ENCODE data around the gene SLC6A6. TPM values are rescaled to one million over a fixed set of nuclear protein-coding genes. Genes with fewer than 3 reads are reported as not detected.

Gene SLC6A6
- total RNA-seq, 1 experiment from 2014 or later: 211 TPM

DNA sequence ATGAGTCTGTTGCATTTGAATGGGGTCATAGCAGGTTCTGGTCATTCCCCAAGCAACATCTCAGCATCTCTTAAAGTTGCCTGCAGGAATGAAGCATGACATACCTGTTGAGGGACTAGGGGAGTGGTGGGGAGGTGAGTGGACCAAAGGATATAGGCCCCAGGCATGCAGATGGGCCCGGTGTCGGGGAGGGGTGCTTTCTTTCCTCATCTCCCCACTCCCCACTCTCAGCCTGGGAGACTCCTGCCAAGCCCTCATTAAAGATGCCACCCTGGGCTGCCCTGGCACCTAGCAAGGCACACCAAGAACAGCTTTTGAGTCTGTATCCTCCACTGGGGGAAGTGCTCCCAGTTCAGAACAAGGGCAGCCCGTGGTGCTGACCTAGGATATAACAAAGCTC lies 83.6 kb downstream of the SLC6A6 start:
- no peaks in the 10 kb centered on the region for H3K9me3 Mint-ChIP-seq
- H3K4me1 Mint-ChIP-seq: peaks cover 9% of the 10 kb centered on the region
- H3K27ac Mint-ChIP-seq: no peak overlapping the region
- POLR2A ChIA-PET: no interaction called here
- no peak overlapping the region for H3K4me3 Mint-ChIP-seq
- CTCF ChIA-PET: interaction anchor here (0.6 to 1.1 kb wide), 2 partner anchors 107 to 283 kb away, joined by 3 to 6 read pairs; no protein-coding TSS in a partner anchor
- H3K36me3 Mint-ChIP-seq: peaks cover 48% of the 10 kb centered on the region
- DNase-seq (ENCODE audit: low spot score) (no peak), ATAC-seq (no peak)
- H3K27me3 Mint-ChIP-seq (ENCODE audit: low read depth): no peaks in the 10 kb centered on the region
- TF ChIP-seq, protein P1, sequence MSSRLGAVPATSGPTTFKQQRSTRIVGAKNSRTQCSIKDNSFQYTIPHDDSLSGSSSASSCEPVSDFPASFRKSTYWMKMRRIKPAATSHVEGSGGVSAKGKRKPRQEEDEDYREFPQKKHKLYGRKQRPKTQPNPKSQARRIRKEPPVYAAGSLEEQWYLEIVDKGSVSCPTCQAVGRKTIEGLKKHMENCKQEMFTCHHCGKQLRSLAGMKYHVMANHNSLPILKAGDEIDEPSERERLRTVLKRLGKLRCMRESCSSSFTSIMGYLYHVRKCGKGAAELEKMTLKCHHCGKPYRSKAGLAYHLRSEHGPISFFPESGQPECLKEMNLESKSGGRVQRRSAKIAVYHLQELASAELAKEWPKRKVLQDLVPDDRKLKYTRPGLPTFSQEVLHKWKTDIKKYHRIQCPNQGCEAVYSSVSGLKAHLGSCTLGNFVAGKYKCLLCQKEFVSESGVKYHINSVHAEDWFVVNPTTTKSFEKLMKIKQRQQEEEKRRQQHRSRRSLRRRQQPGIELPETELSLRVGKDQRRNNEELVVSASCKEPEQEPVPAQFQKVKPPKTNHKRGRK (CRISPR knock-in tag; IDR thresholded peaks at IDR 0.05; ENCODE audit: borderline replicate concordance): no peak
- TF ChIP-seq, protein P2, sequence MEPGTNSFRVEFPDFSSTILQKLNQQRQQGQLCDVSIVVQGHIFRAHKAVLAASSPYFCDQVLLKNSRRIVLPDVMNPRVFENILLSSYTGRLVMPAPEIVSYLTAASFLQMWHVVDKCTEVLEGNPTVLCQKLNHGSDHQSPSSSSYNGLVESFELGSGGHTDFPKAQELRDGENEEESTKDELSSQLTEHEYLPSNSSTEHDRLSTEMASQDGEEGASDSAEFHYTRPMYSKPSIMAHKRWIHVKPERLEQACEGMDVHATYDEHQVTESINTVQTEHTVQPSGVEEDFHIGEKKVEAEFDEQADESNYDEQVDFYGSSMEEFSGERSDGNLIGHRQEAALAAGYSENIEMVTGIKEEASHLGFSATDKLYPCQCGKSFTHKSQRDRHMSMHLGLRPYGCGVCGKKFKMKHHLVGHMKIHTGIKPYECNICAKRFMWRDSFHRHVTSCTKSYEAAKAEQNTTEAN (CRISPR knock-in tag; IDR thresholded peaks at IDR 0.05): no peak
- TF ChIP-seq, protein P3, sequence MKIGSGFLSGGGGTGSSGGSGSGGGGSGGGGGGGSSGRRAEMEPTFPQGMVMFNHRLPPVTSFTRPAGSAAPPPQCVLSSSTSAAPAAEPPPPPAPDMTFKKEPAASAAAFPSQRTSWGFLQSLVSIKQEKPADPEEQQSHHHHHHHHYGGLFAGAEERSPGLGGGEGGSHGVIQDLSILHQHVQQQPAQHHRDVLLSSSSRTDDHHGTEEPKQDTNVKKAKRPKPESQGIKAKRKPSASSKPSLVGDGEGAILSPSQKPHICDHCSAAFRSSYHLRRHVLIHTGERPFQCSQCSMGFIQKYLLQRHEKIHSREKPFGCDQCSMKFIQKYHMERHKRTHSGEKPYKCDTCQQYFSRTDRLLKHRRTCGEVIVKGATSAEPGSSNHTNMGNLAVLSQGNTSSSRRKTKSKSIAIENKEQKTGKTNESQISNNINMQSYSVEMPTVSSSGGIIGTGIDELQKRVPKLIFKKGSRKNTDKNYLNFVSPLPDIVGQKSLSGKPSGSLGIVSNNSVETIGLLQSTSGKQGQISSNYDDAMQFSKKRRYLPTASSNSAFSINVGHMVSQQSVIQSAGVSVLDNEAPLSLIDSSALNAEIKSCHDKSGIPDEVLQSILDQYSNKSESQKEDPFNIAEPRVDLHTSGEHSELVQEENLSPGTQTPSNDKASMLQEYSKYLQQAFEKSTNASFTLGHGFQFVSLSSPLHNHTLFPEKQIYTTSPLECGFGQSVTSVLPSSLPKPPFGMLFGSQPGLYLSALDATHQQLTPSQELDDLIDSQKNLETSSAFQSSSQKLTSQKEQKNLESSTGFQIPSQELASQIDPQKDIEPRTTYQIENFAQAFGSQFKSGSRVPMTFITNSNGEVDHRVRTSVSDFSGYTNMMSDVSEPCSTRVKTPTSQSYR (CRISPR knock-in tag; IDR thresholded peaks at IDR 0.05): no peak
- TF ChIP-seq FOXK1 (CRISPR knock-in tag; IDR thresholded peaks at IDR 0.05) (no peak), NFATC4 (CRISPR knock-in tag; IDR thresholded peaks at IDR 0.05) (no peak)
- TF ChIP-seq, protein P4, sequence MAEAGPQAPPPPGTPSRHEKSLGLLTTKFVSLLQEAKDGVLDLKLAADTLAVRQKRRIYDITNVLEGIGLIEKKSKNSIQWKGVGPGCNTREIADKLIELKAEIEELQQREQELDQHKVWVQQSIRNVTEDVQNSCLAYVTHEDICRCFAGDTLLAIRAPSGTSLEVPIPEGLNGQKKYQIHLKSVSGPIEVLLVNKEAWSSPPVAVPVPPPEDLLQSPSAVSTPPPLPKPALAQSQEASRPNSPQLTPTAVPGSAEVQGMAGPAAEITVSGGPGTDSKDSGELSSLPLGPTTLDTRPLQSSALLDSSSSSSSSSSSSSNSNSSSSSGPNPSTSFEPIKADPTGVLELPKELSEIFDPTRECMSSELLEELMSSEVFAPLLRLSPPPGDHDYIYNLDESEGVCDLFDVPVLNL (CRISPR knock-in tag; IDR thresholded peaks at IDR 0.05; ENCODE audit: borderline replicate concordance, low read depth): no peak

DNA sequence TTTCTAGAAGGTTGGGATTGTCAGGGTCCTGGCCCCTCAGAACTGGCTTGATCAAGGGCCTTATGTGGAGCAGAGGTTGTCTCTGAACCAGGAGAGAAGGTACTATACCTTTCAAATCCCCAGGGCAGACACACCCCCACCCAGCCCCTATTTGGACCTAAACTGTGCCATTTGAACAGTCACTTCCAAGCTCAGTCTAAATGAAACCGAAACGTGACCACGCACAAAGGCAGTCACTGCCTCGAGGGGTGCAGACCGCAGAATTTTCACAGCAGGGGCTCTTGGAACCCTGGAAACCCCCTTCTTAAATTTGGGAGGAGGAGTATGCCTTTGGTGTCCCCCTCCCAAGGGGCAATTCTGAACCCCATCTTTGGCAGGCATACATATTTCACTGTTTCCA lies 84.1 kb downstream of the SLC6A6 start:
- no peak overlapping the region for H3K27ac Mint-ChIP-seq
- ATAC-seq (no peak), DNase-seq (ENCODE audit: low spot score) (no peak)
- no peak overlapping the region for H3K4me3 Mint-ChIP-seq
- H3K4me1 Mint-ChIP-seq: peaks cover 6% of the 10 kb centered on the region
- no peaks in the 10 kb centered on the region for H3K9me3 Mint-ChIP-seq
- peaks cover 44% of the 10 kb centered on the region for H3K36me3 Mint-ChIP-seq
- ChIA-PET CTCF (interaction anchor here (1.1 kb wide), 1 partner anchor 283 kb away, joined by 6 read pairs; no protein-coding TSS in a partner anchor), POLR2A (no interaction called here)
- no peaks in the 10 kb centered on the region for H3K27me3 Mint-ChIP-seq (ENCODE audit: low read depth)
- TF ChIP-seq SOX15 (CRISPR knock-in tag; IDR thresholded peaks at IDR 0.05) (no peak), TEAD1 (CRISPR knock-in tag; IDR thresholded peaks at IDR 0.05) (no peak), ELF4 (CRISPR knock-in tag; IDR thresholded peaks at IDR 0.05; ENCODE audit: low read depth) (no peak), ZNF396 (CRISPR knock-in tag; IDR thresholded peaks at IDR 0.05; ENCODE audit: borderline replicate concordance) (no peak), ZNF317 (CRISPR knock-in tag; IDR thresholded peaks at IDR 0.05; ENCODE audit: borderline replicate concordance, low read depth) (no peak), TEAD4 (CRISPR knock-in tag; IDR thresholded peaks at IDR 0.05) (no peak), JAZF1 (CRISPR knock-in tag; IDR thresholded peaks at IDR 0.05) (no peak), NFE2L1 (CRISPR knock-in tag; IDR thresholded peaks at IDR 0.05) (no peak)
- TF ChIP-seq, protein P5, sequence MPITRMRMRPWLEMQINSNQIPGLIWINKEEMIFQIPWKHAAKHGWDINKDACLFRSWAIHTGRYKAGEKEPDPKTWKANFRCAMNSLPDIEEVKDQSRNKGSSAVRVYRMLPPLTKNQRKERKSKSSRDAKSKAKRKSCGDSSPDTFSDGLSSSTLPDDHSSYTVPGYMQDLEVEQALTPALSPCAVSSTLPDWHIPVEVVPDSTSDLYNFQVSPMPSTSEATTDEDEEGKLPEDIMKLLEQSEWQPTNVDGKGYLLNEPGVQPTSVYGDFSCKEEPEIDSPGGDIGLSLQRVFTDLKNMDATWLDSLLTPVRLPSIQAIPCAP (CRISPR knock-in tag; IDR thresholded peaks at IDR 0.05): no peak
- TF ChIP-seq, protein P4 (CRISPR knock-in tag; IDR thresholded peaks at IDR 0.05; ENCODE audit: borderline replicate concordance, low read depth): no peak
- TF ChIP-seq, protein P6, sequence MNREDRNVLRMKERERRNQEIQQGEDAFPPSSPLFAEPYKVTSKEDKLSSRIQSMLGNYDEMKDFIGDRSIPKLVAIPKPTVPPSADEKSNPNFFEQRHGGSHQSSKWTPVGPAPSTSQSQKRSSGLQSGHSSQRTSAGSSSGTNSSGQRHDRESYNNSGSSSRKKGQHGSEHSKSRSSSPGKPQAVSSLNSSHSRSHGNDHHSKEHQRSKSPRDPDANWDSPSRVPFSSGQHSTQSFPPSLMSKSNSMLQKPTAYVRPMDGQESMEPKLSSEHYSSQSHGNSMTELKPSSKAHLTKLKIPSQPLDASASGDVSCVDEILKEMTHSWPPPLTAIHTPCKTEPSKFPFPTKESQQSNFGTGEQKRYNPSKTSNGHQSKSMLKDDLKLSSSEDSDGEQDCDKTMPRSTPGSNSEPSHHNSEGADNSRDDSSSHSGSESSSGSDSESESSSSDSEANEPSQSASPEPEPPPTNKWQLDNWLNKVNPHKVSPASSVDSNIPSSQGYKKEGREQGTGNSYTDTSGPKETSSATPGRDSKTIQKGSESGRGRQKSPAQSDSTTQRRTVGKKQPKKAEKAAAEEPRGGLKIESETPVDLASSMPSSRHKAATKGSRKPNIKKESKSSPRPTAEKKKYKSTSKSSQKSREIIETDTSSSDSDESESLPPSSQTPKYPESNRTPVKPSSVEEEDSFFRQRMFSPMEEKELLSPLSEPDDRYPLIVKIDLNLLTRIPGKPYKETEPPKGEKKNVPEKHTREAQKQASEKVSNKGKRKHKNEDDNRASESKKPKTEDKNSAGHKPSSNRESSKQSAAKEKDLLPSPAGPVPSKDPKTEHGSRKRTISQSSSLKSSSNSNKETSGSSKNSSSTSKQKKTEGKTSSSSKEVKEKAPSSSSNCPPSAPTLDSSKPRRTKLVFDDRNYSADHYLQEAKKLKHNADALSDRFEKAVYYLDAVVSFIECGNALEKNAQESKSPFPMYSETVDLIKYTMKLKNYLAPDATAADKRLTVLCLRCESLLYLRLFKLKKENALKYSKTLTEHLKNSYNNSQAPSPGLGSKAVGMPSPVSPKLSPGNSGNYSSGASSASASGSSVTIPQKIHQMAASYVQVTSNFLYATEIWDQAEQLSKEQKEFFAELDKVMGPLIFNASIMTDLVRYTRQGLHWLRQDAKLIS (CRISPR knock-in tag; IDR thresholded peaks at IDR 0.05; ENCODE audit: borderline replicate concordance): no peak
- TF ChIP-seq, protein P7, sequence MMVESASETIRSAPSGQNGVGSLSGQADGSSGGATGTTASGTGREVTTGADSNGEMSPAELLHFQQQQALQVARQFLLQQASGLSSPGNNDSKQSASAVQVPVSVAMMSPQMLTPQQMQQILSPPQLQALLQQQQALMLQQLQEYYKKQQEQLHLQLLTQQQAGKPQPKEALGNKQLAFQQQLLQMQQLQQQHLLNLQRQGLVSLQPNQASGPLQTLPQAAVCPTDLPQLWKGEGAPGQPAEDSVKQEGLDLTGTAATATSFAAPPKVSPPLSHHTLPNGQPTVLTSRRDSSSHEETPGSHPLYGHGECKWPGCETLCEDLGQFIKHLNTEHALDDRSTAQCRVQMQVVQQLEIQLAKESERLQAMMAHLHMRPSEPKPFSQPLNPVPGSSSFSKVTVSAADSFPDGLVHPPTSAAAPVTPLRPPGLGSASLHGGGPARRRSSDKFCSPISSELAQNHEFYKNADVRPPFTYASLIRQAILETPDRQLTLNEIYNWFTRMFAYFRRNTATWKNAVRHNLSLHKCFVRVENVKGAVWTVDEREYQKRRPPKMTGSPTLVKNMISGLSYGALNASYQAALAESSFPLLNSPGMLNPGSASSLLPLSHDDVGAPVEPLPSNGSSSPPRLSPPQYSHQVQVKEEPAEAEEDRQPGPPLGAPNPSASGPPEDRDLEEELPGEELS (CRISPR knock-in tag; IDR thresholded peaks at IDR 0.05): no peak
- TF ChIP-seq, protein P8, sequence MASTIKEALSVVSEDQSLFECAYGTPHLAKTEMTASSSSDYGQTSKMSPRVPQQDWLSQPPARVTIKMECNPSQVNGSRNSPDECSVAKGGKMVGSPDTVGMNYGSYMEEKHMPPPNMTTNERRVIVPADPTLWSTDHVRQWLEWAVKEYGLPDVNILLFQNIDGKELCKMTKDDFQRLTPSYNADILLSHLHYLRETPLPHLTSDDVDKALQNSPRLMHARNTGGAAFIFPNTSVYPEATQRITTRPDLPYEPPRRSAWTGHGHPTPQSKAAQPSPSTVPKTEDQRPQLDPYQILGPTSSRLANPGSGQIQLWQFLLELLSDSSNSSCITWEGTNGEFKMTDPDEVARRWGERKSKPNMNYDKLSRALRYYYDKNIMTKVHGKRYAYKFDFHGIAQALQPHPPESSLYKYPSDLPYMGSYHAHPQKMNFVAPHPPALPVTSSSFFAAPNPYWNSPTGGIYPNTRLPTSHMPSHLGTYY (CRISPR knock-in tag; IDR thresholded peaks at IDR 0.05): no peak
